ENCODE measurements around the gene RAD51B.

DNA sequence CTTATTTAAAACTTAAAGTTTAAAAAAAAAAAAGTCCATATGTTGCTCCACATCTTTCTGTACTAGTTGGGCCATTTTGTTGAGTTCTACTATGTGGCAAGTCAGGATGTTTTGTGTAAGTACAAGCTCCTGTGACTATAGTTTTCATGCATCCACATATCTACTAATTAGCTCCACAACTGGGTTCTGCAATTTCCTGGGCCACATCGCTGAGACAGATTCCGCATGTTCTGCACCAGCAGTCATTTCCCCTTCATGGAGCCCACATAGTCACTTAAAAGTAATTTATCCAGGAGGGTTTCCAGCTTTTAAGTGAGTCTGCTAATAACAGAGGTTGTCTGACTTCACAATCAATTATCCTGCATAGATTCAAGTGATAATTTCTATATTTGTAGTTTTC, 511.8 kb downstream of the RAD51B start:
- TF ChIP-seq POLR2A (IDR thresholded peaks at IDR 0.05; ENCODE audit: low read depth, low read length), result no peak
- TF ChIP-seq POLR2AphosphoS5 (IDR thresholded peaks at IDR 0.05; ENCODE audit: low read depth, low read length), result no peak

Measured in GM12891 (cell line).